H1 (cell line): ENCODE data around the gene TAOK1.
"Not testable (repeated sequence)": the region's sequence is repeated elsewhere in the genome, so short reads cannot be mapped to it uniquely, and the experiment has no call there.

Experiments used
- CTCF ChIP-seq, 3 experiments: IDR thresholded peaks; 1 replicate in 2 of 3; 2 replicates in 1 of 3; pipeline versions ENCODE4 v1.5.1 to v1.6.1; 2011; ENCODE audit warnings: low read length in 3 of 3, mild to moderate bottlenecking in 3 of 3, inconsistent platforms in 2 of 3, low read depth in 1 of 3, moderate library complexity in 1 of 3; ENCODE audit not compliant: insufficient read depth in 1 of 3; ENCODE audit errors: control extremely low read depth in 1 of 3
- EZH2 ChIP-seq: fragments of 200-600 bp; sonication (generic); IDR thresholded peaks from 2 replicates; pipeline ENCODE4 v1.7.1; 2012; ENCODE audit warnings: low read depth, mild to moderate bottlenecking, moderate library complexity, low read length, inconsistent platforms; ENCODE audit not compliant: severe bottlenecking
- HDAC6 ChIP-seq: IDR thresholded peaks from one replicate; pipeline ENCODE4 v1.7.1; 2012; ENCODE audit warnings: low read depth, mild to moderate bottlenecking, inconsistent platforms, low read length, moderate library complexity
- MAX ChIP-seq: IDR thresholded peaks from 2 replicates; pipeline ENCODE4 v1.6.1; 2012; ENCODE audit warnings: inconsistent platforms
- POLR2A ChIP-seq, 2 experiments: IDR thresholded peaks; 1 replicate in 1 of 2; 2 replicates in 1 of 2; pipeline ENCODE4 v1.6.1; 2011; ENCODE audit warnings: low read depth in 2 of 2, low read length in 2 of 2, mild to moderate bottlenecking in 2 of 2; ENCODE audit errors: control extremely low read depth in 1 of 2
- SUZ12 ChIP-seq: fragments of 200-600 bp; sonication (generic); IDR thresholded peaks from 2 replicates; pipeline ENCODE4 v1.6.1; 2012; ENCODE audit warnings: mild to moderate bottlenecking, inconsistent platforms, low read length, moderate library complexity, mixed read lengths
- ZNF274 ChIP-seq: IDR thresholded peaks from 2 replicates; pipeline ENCODE4 v1.7.0; 2012; ENCODE audit warnings: low read length, borderline replicate concordance; ENCODE audit errors: extremely low read depth

- TF ChIP-seq CTCF (IDR thresholded peaks at IDR 0.05; ENCODE audit: control extremely low read depth in 1 of 3, insufficient read depth in 1 of 3, low read depth in 1 of 3, low read length in 3 of 3); EZH2; POLR2A (IDR thresholded peaks at IDR 0.05; ENCODE audit: control extremely low read depth in 1 of 2, low read depth in 2 of 2, low read length in 2 of 2); MAX; SUZ12; HDAC6; ZNF274: not testable (repeated sequence)
These were observed 90.2 kb downstream of the TAOK1 start for GRCh38 chr17:29480249-29480928.
